GM19099 (cell line): Measurements from ENCODE around the gene CCDC110.

Source experiments
- POLR2A ChIP-seq: IDR thresholded peaks from 3 replicates; pipeline ENCODE4 v1.6.1; 2011; ENCODE audit warnings: low read depth; ENCODE audit not compliant: insufficient read length; ENCODE audit errors: extremely low read depth

Gene CCDC110

DNA sequence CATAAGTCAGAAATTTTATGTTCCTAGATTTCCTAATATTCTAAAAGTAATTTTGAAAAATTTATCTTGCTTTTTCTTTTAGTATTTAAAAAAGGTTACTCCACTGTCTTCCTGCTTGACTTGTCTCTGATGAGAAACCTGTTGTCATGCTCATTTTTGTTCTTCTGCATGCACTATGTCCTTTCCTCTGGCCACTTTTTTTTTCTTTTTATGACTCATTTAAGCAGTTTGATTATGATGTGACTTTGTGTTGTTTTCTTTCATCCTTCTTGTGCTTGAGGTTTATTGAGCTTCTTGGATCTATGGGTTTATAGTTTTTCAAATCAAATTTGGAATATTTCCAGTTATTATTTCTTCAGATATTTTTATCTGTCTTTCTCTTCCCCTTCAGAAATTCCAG is 33.7 kb downstream of the CCDC110 start:
- no peak for TF ChIP-seq POLR2A

DNA sequence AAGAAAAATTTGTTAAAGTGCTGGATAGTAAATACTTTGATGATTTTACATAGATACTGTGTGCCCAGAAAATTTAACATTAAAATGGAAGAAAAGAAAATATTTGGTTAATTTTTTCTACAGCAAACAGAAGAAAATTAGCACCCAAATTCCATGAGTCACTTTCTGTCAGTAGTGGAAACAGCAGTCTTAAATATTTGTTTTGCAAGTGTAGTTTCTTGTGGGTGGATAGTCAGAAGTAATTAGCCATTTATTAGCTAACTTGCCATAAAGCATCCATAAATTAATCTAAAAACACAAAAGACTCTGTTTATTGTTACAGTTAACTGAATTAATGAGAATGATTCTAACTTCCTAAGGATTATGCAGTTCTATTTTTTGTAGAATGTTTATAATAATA is 36.1 kb downstream of the CCDC110 start:
- TF ChIP-seq POLR2A = no peak

DNA sequence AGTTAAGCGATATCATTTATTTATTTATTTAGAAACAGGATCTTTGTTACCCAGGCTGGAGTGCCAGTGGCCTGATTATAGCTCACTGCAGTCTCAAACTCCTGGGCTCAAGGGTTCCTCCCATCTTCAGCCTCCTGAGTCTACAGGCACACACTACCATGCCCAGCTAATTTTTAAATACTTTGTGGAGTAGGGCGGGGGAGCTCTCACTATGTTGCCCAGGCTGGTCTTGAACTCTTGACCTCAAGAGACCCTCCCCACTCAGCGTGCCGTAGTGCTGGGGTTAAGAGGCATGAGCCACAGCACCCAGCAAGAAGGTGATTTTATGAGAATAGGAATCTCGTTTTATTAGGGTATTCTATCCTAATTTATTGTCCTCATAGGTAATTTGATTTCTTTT is 41.9 kb downstream of the CCDC110 start:
- no peak for TF ChIP-seq POLR2A

DNA sequence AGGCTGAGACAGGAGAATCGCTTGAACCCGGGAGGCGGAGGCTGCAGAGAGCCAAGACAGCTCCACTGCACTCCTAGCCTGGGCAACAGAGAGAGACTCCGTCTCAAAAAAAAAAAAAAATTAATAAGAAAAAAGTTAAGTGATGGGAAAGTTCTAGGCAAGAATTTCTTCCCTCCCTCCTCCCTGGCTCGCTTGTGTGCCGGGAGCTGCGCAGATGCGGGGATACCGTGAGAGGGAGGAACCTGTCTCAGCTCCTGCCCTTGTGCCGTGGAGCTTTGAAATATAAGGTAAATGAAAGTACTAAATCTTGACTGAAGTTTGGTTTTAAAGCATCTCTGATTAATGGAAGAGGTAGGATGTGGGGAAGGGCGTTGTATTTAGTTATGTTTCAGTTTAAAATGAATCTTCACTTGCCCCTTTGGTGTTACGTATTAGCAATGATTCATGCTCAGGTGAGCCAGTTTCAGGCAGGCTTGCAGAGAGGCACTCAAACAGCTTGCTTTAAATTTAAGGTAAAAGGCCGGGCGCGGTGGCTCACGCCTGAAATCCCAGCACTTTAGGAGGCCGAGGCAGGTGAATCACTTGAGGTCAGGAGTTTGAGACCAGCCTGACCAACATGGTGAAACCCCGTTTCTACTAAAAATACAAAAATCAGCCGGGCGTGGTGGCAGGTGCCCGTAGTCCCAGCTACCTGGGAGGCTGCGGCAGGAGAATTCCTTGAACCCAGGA is 44.4 kb downstream of the CCDC110 start:
- no peak for TF ChIP-seq POLR2A

DNA sequence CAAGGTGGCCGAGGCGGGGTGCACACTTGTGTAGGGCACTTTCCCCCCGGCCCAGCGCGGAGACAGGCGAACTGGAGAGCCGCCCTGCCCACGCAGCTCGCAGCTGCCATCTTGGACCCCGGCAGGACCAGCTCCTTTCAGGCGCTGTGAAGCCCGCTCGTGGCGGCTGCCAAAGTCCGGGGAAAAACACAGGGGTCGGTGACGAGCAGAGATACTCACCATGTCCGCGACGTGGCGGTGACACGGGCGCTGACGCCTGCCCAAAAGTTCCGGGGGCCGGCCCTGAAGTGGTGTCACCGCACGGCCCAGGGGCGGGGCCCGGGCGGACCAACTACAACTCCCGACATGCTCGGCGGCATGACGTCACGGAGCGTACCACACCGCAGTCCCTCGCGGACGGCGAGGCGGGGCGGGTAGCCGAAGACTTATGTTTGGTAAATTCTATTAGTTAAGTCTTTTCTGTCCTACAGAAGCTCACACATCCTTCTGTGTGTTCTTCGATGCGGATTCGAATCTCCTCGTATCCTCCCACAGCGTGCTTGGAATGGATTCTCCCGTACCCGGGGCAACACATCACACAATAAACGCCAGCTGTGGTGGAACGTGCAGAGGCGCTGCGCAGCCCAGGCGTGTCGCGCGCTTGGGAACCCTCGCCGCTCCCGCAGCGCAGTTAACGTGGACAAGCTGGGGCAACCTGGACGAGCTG is 45.7 kb downstream of the CCDC110 start, which contains the start of gene UFSP2:
Gene UFSP2 (minus strand): TSS at position 318 of the 706 bp plus-strand sequence. CDS start 96 bp downstream, at position 222.
- peak; percentile 83 for TF ChIP-seq POLR2A

DNA sequence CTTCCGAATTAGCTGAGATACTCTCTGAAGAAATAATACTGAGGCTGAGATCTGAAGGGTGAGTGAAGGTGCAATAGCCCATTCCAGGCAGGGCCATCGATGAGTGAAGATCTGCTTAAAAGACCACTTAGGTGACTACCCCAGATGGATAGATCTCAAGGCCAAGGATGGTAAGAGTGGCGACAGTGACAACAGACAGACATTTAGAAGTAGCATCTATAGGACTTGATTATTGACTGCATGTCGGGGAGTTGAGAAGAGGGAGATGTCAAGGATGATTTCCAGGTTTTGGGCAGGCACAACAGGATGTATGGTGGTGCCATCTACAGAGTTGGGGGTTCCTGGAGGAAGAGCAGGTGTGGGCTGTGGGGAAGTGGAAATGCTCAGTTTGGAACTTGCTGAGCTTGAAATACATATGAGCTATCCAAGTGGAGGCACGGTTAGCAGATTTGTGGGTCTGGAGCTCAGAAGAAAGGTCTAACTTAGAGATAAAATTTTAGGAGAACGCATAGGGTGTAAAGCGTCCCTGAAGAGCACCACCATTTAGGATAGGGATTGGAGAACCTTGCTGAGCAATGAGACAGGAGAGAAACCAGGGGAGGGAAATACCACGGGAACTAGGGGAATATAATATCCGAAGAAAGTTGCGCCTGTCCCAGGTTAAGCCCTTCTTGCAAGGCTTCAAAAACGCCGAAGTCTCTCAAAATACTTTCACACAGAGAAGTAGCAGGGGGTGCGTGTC is 46.5 kb downstream of the CCDC110 start:
- no peak for TF ChIP-seq POLR2A

DNA sequence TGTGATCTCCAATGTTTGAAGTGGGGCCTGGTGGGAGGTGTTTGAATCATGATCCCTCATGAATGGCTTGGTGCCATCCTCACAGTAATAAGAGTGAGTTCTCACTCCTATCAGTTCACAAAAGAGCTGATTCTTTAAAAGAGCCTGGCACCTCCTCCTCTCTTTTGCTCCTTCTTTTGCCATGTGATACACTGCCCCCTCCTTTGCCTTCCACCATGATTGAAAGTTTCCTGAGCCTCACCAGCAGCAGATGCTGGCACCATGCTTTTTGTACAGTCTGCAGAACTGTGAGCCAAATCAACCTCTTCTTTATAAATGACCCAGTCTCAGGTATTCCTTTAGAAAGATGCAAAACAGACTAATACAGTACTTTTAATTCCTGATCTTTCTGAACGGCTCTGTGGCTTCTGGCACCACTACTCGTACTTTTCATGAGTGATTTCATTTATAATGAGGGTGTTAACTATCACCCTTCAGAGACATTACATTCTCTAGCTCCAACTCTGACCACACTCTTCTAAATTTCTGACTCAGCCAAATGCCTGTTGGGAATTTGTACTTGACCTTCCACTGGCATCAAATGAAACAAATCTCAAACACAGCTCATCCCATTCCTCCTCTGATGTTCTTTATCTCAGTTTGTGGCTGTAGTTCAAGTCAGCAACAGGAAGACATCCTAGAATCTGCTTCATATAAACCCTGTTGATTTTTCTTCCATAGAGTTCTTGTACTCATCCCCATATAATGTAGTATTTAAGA is 50.0 kb downstream of the CCDC110 start:
- no peak for TF ChIP-seq POLR2A

DNA sequence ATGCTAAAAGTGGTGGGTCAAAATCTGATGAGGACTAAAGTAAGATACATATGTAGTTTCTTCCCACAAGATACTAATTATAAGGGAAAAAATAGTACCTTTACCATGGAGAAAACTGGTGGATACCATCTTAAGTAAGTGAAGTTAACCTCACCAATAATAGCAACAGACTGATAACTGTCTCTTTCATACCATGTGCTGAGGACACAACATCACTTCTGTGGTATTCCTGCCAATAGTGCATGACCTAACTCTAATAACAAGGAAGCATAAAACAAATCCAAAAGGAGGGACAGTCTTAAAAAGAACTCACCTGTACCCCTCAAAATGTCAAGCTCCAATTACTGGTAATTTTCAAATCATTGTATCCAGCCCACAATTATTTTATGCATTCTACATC is 54.6 kb downstream of the CCDC110 start:
- no peak for TF ChIP-seq POLR2A

DNA sequence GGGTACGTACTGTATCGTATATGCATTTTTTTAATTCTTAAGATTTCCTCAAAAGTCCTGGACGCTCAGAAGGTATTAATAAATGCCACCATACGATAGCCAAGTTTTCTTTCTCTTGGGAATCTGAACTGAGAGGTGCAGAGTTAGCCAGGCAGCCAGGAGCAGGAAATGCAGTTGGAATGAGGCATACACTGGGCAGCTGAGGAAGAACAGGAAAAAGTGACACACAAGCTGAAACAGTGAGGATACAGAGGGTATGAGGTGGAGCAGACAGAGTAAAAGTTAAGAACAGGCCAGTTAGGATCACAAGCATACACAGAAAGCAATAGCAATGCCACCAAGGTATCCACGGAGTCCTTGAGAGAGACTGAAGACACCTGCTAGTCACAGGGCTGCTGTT is 59.1 kb downstream of the CCDC110 start:
- TF ChIP-seq POLR2A = no peak

DNA sequence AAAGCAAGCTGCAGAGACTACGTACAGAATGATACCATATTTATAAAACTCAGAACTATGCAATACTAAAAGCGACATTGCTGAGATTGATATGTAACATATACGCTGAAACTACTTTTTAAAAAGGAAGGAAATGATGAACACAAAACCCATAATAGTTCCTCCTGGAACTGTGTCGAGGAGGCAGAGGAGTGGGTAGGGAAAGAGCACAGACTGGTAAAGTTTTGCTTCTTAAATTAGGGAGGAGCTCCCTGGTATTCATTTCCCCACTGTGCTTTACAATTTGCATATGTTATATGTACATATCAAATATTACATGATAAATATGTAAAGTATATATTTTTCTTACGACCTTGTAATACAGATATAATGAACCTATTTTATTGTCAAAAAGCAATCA is 59.7 kb downstream of the CCDC110 start:
- TF ChIP-seq POLR2A = no peak

DNA sequence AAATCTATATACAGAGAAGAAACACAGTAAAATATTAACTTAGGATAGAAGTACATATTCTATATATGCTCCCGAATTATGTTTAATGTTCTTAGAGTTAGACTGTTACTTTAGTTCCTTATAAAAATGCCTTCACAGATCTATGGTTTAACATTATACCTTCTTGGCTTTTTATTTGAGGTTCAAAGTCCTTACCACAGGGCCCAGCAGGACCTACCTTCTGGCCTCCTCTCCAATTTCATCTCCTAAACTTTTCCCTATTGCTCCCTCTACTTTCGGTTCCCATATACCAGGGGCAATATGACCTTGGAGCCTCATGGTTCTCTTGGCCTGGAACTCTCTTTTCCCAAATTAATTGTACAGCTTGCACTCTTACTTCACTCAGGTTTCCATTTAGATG is 63.1 kb downstream of the CCDC110 start:
- no peak for TF ChIP-seq POLR2A

DNA sequence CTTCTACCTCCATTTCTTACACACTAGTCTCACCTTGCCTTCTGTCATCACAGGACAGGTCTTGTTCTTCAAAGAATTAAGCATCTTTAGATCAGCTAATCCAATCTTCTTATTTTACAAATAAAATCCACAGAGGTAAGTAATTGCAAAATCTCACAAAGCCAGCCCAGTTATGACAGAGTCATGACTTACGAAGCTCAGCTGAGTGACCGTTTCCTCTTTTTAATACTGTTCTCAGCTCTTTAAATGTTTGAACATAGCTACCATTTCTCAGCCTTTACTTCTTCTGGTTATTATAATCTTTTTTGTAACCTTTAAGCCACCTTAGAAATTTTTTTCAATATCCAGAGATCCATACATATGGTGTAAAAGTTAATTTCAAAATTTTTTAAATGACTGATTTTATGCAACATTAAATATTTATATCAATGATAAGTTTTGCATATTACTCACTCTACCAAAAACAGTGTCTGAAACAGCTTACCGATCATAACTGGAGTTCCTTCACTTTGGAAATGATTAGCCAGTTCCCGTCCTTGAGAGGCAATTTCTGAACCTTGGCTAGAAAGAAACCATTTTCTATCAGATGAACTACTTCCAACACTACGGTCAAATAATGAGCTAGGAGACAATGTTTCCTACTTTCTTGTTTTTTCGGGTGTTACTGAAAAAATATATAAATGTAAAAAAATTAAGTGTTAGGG is 66.1 kb downstream of the CCDC110 start:
- no peak for TF ChIP-seq POLR2A

DNA sequence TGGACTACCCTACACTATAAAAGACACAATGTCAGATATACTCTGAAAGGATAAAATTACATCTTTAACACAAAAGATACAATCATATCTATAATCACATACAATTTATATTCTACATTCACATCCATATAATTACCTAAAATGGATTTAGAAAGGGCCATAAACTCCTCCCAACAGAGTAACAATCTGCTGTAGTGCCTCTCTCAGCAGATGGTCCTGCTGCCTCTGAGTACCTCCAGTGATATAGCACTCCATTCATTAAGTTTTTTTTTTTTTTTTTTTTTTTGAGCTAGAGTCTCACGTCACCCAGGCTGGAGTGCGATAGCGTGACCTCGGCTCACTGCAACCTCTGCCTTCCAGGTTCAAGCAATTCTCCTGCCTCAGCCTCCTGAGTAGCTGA is 67.5 kb downstream of the CCDC110 start:
- no peak for TF ChIP-seq POLR2A

DNA sequence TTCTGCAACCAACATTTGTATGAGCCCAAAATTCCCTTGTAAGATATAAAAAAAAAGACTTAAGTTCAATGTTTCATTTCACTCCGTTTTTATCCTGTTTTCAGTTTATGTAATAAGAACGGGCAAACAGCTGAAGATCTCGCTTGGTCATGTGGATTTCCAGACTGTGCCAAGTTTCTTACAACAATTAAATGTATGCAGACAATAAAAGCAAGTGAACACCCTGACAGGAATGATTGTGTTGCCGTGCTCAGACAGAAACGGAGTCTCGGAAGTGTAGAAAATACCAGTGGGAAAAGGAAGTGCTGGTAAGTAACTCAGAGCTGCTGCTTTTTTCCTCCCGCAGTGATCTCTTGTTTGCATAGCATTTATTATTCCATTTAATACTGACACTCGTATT is 72.1 kb downstream of the CCDC110 start:
- no peak for TF ChIP-seq POLR2A
